Stimulated activated CD4-positive, alpha-beta T cell treated with anti-CD3 and anti-CD28 coated beads, Interleukin-1b, Interleukin-23, amount 100 ng/mL, for 24 hours (primary cell): Measurements from ENCODE around the gene LIMS2.

ENCODE experiments used
- DNase-seq, 4 experiments: peaks; one replicate each; pipeline ENCODE4 v3.0.0-alpha.2; 2020; ENCODE audit warnings: low read depth in 4 of 4, low spot score in 1 of 4

The LIMS2 gene, protein sequence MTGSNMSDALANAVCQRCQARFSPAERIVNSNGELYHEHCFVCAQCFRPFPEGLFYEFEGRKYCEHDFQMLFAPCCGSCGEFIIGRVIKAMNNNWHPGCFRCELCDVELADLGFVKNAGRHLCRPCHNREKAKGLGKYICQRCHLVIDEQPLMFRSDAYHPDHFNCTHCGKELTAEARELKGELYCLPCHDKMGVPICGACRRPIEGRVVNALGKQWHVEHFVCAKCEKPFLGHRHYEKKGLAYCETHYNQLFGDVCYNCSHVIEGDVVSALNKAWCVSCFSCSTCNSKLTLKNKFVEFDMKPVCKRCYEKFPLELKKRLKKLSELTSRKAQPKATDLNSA

DNA sequence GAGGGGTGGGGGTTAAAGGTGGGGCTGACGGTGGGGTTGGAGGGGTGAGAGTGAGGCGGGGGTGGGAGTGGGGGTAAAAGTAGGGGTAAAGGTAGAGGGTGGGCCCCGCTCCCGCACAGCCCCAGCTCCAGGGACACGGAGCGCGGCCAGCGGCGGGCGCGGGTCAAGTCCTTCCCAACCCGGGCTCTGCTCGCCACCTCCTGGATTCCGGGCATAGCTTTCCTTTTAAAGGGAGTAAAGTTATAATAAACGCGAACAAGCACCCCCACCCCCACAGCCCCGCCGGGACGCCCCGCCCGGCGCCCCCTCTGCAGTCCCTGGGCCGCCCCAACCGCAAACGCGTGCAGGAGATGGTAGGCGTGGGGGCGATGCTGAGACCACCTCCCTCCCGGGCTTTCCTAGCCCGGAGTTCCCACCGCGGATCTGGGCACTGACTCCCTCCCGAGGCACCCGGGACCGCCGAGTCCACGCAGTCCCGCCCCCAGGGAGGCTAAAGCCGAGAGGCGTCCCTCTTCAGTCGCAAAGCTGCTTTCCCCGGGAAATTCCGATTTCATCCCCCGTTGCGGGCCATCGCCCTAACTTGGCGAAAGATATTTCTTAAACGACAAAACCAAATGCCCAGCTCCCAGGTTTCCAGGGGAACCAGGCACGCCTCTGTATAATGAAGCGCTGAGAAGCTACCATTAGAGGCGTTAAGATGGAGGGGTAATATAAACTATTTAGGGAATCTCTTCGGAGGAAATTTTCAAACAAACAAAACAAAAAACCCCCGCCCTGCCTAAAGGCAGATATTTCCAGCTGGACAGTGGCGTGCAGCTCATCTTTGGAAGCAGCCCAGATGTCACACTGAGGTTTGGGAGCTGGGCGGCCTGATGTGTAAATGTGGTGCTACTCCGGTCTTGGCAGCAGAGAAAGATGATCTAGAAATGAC, at the start of gene LIMS2:
Gene LIMS2 (minus strand): TSS at position 200 of the 931 bp plus-strand sequence. CDS start 506 bp downstream, outside the sequence.
- no peak for DNase-seq

DNA sequence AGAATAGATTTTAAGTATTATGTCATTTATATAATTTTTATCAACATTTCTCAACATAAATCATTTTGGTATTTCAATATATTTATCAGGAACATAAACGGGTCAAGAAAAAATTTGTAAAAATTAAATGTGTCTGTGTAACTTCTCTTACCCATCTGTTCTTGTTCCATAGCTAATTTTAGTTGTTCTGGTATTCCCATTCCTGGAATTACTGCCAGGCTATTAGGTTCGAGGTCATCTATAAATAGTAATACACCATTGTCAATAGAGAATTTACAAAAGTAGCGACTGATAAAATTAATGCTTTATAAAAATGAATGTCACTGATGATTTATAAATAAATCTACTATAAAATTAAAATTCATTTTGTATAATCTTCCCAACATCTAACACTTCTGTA, 47.5 kb upstream of the LIMS2 start:
- no peak for DNase-seq

DNA sequence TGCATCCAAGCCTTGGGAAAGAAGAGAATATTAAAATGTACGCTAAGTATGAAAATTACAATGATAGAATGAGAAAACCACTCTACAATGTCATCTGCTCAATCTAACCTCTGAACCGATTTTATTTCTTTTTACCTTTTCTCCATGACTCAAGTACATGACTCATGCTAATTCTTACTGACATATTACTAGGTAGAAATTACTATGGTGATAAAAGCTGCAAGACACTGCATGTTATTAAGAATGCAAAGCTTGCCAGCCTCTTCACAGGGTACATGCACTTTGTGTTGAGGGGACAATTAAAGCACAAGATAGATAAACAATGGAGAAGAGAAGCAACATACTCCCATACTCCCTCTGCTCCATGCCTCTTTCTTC, 46.6 kb upstream of the LIMS2 start:
- DNase-seq = no peak

DNA sequence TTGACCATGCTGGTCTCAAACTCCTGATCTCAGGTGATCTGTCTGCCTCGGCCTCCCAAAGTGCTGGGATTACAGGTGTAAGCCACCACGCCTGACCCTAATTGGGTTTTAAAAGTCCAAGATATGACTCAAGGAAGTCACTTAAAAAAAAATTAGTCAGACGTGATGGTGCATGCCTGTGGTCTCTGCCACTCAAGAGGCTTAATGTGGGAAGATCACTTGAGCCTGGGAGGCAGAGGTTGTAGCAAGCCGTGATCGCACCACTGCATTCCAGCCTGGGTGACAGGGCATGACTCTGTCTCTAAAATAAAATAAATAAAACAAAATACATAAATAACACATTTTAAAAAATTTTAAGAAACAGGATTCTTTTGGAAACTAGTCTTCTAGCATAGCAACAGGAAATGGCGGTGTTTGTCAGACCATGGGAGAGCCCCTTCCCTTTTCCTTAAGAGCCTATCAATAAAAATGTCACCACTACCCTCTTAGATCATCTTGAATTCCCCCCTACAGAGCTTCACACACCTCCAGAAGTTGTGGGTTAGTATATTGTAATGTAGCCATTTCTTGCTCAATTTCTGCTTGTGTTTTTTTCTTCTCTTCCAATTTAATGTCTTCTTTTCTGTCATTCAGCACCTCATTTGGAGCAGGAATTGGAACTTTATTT, 46.1 kb upstream of the LIMS2 start:
- DNase-seq = no peak

DNA sequence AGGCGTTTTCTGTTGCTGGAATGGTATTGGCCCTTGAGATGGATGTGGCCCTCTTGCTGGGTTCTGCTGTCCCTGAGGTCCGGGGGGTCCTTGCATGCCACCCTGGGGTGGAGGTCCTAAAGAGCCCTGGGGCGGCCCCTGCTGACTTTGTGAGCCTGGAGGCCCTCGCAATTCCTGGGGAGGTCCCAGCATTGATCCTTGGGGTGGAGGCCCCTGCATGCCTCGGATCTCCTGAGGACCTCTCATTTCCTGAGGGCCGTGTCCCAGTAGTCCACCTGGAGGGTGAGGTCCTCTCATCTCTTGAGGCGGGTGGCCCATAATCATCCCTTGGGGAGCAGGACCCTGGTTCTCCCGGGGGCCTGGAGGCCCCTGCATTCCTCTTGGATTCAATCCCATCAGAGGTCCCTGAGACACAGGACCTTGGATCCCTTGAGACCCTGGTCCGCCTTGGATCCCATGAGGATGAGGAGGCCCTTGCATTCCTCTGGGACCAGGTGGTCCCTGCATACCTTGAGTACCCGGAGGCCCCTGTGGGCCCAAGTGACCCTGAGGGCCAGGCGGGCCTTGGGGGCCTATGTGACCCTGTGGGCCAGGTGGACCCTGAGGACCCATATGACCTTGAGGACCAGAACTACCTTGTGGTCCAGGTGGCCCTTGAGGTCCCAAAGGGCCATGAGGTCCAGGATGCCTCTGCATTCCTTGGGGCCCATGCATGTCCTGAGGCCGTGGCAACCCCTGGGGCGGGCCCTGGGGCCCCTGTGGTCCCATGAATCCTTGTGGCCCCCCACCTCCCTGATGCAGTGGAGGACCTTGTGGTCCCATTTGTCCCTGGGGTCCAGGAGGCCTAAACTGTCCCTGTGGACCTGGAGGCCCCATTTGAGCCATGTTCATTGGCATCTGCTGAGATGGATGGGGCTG, 44.2 kb upstream of the LIMS2 start:
- DNase-seq = no peak

DNA sequence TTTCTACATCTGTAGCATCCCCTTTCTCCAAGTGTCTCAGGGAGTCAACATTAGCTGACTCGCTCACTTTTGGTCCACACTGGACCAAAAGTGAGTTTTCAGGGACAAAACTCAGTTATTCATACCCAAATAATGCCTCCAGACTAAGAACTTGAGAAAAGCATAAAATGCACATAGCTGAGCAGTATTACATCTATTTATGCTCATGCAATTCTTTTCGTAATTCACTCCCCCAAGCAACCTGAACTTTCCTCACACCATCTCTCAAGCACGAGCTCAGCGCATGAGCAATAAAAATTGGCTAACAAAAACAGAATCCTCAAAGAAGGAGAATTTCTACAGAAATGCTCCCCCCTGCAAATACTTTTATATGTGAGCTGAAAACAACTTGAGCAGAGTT, 42.9 kb upstream of the LIMS2 start:
- DNase-seq = no peak

DNA sequence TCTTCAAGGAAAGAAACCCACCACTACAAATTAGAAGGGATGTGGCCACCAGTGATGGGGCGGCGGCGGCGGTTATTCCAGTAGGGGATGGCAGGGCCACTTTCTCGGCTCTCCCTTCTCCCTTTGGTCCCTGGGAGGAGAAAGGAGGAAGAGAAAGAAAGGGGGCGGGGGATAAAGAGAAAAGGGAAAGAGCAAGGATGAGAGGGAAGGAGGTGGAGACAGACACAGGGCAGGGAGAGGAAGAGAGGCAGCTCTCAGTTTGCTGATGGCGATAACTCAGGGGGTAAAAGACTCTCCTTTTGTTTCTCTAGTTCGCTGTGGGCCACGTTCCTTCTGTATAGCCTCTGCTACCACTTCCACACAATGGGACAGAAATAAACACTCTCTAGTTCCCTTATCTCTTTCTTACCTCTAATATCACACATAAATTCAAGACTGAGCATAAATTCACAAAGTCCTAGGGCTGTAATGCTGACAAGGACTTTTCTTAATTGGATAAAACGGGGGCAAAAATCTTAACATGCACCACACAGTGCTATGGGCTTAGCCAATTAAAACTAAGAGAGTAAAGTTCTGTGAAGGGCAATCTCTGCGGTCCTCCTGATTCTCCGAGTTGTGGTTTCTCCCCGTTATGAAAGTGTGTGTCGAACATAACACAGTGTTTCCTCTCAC, 40.6 kb upstream of the LIMS2 start:
- DNase-seq = no peak

DNA sequence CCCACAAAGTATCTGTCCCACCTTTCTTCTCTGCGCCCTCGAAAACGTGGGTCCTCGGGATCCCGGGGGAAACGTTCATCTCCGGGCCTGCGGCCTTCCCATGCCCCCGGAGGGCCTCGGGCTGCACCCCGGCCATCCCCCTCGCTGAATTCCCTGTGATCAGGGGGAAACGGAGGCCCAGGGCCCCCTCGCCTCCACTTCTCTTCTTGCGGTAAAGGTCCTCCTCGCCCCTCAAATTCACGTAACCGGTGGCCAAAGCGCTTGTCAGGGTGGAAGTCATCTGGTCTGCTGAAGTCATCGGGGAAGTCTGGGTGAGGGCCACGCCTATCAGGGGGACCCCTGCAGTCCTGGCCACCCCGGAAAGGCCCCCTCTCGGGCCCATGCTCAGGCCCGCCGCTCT, 38.2 kb upstream of the LIMS2 start:
- DNase-seq = no peak

DNA sequence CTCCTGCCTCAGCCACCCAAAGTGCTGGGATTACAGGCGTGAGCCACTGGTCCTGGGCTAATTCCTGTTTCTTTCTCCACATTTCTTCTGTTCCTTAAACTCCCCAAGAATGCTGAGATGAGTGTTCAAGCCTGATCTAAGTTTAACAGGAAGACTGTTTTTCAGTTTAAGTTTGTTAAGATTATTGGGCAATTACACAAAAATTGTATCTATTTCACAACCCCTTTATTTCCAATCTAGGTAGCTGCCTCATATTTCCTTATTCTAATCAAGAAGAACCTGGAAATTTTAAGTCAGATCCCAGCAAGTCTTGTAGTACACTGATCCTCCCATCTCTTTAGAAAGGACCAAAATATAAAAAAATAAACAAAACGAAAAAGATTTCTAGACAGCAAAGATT, 37.7 kb upstream of the LIMS2 start:
- no peak for DNase-seq

DNA sequence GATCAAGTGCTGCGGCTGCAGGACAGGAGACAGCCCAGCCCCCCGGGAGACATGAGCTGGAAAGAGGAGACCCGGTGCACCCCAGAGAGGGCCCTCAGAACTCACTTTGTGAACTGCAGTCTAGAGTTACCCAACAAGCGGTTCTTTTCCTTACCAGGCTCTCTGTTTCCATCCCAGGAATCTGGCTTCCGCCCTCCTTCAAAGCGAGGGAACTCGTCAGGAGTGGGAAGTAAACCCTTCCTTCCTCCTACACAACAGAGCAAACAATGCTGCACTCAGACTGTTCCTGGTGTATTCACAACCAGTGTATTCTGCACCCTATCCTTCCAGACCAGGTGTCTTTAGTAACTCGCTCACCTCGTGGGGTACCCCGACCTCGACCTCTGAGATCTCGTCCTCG, 34.0 kb upstream of the LIMS2 start:
- DNase-seq = no peak

DNA sequence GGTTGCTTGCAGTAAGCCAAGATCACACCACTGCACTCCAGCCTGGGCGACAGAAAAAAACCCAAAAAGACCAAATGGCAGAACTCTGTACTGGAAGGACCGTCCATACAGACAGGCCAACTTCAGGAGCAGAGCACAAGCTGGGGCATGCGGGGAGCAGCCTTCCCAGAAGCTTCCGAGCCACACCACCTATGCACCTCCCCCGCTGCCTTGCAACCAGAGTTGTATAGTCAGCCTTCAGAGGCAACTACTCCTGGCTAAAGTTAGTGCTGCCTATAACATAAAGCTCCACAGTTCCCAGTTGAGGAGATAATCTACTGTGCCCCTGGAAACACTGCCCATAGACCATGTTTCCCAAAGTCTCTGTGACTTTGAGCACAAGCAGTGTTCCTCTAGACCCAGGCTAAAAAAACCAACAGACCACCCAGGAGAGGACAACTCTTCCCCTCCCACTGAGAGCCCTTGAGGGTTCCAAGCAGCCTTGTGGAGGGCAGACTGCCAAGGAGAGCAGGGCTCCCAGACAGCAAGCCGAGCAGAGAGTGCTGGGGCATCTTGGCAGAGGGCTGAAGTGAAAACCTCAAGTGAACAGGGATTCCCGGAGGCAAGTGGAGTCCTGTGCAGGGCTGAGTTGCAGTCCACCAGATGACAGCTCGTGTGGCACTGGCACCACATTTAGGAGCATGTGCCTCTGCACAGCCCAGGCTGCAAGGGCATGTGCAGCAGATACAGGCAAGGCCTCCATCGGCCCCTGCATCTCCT, 32.7 kb upstream of the LIMS2 start:
- no peak for DNase-seq

DNA sequence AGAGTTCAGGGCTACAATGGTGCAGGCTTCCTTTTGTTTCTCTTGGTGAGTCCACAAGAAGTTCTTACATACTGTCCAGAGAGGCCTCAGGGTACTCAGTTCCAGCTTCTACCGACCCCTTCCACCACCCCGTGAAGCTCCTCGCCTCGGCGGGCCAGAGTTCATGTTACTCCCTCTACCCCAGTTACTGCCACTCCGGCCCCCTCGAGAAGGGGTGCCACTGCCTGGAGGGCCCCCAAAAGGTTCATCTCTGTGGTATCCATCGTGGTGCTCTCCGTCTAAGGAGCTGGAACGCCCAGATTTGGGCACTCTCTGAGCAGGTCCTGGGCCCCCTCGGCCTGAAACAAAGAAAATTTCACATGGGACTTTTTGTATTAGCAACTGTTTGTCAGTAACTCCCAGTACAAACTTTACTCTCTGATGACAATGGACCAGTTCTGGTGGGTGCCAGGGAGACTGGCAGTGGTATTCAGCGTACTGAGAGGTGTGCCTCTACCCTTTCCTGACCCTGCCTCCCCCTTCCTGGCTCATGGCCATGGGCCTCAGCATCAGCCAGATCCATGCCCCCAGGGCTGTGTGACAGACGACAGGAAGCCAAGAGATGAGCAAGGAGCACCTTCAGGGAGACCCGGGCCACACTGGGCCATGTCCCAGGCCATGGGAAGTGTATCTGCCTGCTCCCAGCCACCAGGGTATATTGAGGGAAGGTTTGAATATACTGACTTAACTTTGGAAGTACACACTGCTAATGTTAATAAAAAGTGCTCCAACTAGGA, 31.1 kb upstream of the LIMS2 start:
- DNase-seq = no peak

DNA sequence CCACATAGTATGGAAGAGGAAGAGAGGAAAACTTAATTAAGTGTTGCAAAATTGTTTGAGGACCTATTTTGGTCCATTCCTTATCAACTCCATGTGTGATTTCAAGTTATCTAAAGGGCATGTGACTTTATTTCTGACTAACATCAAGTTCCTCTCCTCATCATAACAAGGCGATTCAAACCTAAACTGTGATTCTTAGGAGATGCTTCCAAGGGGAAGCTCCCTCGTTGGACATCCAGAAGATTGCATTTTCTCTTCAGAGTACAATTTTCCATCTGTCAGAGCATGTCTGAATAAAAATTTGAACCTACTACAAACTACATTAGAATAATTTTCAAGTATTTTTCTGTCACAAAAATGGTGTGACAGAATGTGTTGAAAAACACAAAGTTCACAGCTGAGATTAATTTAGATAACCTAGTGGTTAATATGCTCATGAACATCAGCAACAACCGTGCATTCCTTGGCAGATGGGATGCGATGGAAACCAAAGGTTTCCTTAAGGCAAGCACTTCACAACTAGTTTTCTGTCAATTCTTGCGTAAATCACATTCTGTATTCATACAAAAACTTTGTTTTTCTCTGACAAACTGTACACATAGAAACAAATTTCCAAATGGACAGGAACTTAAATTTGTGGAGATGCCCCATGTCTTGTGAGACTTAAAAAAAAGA, 30.2 kb upstream of the LIMS2 start:
- DNase-seq = no peak

DNA sequence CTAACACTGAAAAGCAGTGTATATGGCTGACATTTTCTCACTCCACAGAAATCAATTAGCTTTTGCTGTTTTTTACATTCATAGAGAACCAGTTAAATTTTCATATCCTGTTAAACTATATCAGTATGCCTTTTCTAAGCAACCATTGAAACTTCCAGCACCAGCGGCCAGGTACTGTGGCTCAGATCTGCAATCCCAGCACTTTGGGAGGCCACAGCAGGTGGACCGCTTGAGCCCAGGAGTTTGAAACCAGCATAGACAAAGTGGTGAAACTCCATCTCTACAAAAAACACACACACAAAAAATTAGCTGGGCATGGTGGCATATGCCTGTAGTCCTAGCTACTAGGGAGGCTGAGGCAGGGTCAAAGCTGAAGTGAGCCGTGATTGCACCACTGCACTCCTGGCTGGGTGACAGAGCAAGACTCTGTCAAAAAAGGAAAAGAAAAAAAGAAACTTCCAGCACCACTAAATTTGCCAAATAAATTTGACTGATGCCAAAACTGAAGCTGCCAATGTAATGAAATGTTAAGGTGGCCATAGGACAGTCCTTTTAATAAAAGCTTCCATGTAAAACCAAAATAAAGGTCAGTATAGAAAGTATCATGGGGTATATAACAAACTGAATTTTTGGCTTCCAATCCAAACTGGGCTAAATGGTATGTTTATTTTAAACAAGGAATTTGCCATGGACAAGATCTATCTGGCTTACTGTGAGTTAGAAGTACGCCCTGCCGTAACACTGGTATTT, 29.5 kb upstream of the LIMS2 start:
- DNase-seq = no peak

DNA sequence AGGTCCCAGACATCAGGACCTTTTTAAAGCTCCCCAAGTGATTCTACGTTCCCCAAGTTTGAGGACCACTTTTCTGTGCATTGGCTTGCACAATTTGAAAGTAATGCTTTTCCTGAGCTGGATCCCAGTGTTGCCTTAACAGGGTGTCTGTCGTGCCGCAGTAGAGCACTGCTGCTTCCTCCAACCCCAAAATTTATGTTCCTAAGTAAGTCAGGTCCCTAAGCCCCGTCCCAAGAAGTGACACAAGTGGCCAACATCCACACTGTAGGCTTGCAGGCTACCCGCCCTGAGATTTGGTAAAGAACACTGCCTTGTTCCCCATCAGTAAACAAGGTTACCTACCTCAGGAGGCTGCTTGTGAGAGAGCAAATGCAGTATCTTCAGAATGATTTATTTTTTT, 28.0 kb upstream of the LIMS2 start:
- DNase-seq = no peak

DNA sequence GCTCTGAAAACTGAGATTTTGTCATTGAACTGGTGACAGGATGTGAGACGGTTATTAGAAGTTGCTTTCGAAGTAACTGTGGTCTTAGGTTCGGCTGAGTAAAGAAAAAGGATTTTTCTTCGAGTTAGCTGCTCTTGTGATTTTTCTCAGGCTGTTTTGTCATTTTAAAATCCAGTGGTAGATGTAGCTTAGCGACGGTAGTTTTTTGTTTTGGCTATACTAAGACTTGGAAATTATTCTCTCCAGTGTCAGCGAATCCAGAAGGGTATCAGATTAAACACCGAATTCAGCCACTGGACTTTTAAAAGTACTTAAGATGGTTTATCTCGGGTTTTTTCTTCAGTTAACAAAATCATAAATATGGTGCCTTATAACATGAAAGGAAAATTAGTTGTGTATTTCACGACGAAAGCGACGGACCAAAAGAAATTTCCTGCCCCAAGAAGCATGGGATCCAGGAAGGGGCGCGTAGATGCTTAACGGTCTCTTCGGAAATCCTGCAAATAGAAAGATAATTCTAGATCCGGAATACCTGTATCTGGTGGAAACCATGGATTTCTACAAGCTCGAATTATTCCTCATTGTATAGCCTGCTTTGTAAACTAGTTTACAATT, 27.2 kb upstream of the LIMS2 start:
- no peak for DNase-seq
